AG04449 (cell line): ENCODE data around the gene CAMSAP1.
"Not testable (repeated sequence)": the region's sequence is repeated elsewhere in the genome, so short reads cannot be mapped to it uniquely, and the experiment has no call there.

ENCODE experiments used
- CTCF ChIA-PET: fragments of 350-600 bp; formaldehyde crosslinking; extraction: SDS; loops from one replicate; lab custom pipeline; 2021; ENCODE audit warnings: antibody characterized with exemption; lab: Yijun Ruan, JAX
- POLR2A ChIA-PET: fragments of 400-600, 350-600 bp; formaldehyde crosslinking; extraction: SDS; loops from one replicate; lab custom pipeline; 2020; ENCODE audit warnings: antibody characterized with exemption, inconsistent platforms; lab: Yijun Ruan, JAX
- DNase-seq: peaks from one replicate; pipeline ENCODE4 v3.0.0-alpha.2; 2010; ENCODE audit warnings: low read depth, low spot score
- H3K4me3 ChIP-seq: 2 replicates; pipeline ENCODE4 v1.5.1; 2011; ENCODE audit warnings: low read depth, mild to moderate bottlenecking, control low read depth, low read length
- TF ChIP-seq, protein P1 (sequence below): IDR thresholded peaks from one replicate; pipeline ENCODE4 v1.5.1; 2011; ENCODE audit warnings: mild to moderate bottlenecking, moderate library complexity, low read length, control low read depth, inconsistent platforms; ENCODE audit not compliant: insufficient read depth; ENCODE audit errors: missing control alignments

The CAMSAP1 gene

DNA sequence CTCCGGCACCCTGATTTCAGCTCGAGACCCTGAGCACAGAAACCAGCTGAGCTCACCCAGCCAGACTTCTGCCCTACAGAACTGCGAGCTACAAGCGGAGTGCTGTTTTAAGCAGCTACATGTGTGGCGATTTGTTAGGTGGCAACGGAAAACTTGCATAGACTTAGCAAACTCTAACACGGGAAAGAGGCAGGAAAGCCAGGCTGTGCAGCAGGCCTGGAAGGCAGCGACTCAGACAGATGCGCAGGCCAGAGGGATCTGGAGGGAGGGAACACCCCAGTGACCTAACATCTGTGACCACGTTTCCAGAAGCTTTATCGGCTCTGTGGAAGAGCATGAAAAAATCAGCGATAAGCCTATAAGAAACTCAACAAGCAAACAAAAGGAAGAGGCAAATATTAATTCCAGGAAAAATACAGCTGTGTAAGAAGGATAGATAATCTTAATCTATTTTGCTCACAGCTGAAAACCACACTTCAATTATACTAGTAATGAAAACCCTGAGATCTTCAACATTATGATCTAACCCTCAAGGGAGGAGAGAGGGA lies 42.9 kb upstream of the CAMSAP1 start:
- DNase-seq, result no peak
- H3K4me3 ChIP-seq, result no peak overlapping the region
- TF ChIP-seq, protein P1, sequence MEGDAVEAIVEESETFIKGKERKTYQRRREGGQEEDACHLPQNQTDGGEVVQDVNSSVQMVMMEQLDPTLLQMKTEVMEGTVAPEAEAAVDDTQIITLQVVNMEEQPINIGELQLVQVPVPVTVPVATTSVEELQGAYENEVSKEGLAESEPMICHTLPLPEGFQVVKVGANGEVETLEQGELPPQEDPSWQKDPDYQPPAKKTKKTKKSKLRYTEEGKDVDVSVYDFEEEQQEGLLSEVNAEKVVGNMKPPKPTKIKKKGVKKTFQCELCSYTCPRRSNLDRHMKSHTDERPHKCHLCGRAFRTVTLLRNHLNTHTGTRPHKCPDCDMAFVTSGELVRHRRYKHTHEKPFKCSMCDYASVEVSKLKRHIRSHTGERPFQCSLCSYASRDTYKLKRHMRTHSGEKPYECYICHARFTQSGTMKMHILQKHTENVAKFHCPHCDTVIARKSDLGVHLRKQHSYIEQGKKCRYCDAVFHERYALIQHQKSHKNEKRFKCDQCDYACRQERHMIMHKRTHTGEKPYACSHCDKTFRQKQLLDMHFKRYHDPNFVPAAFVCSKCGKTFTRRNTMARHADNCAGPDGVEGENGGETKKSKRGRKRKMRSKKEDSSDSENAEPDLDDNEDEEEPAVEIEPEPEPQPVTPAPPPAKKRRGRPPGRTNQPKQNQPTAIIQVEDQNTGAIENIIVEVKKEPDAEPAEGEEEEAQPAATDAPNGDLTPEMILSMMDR, result no peak
- ChIA-PET POLR2A (no interaction called here), CTCF (interaction anchor here (0.9 kb wide), 1 partner anchor 86 kb away, joined by 3 read pairs; no protein-coding TSS in a partner anchor)

- no peak for DNase-seq
- CTCF ChIA-PET, result interaction anchor here (0.9 kb wide), 1 partner anchor 85 kb away, joined by 3 read pairs; no protein-coding TSS in a partner anchor
- TF ChIP-seq, protein P1, result no peak
- POLR2A ChIA-PET, result no interaction called here
- H3K4me3 ChIP-seq, result no peak overlapping the region
Observed at GRCh38 chr9:135949501-135950134, 42.3 kb upstream of the CAMSAP1 start.

DNA sequence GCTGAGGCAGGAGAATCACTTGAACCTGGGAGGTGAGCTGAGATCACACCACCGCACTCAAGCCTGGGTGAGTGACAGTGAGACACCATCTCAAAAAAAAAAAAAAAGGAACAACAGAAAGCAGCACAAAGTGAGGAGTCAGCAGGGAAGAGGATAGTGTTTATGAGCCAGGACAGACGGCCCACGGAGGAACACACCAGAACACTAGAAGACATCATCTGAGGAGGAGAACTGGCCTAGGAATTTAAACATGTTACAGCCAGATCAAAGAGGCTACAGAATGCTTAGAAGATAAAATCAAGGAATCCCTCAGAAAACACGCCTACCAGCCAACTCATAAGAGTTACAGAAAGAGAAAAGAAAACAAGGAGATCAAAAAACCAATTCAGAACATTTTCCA lies 41.6 kb upstream of the CAMSAP1 start:
- TF ChIP-seq, protein P1, result no peak
- ChIA-PET CTCF (no interaction called here), POLR2A (interaction anchor here (0.6 kb wide), 1 partner anchor 42 kb away, joined by 3 read pairs; the partner anchor contains the start of gene CAMSAP1)

DNA sequence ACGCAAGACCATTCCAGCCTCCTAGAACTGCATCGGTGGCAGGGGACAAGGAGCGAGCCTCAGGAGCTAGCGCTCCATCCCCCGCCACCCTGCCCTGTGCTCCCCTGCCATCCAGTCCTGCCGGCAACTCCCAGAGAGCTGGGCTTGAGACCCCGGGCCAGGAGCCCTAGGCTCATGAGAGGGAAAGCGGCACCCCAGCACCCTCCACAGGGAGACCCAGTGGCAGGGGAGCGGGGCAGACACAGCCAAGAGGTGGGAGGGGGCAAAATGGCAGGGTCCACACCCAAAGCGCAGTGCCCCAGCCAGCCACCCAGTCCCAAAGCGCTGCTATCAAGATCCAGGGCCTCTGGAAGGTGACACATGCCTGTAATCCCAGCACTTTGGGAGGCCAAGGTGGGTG lies 41.1 kb upstream of the CAMSAP1 start:
- H3K4me3 ChIP-seq, result no peak overlapping the region
- ChIA-PET CTCF (no interaction called here), POLR2A (interaction anchor here (0.6 kb wide), 1 partner anchor 41 kb away, joined by 3 read pairs; the partner anchor contains the start of gene CAMSAP1)
- TF ChIP-seq, protein P1, result no peak
- no peak for DNase-seq

More for the DNA sequence above, 41.6 kb upstream of the CAMSAP1 start:
- no peak for DNase-seq
- H3K4me3 ChIP-seq, result no peak overlapping the region

- no peak for DNase-seq
- CTCF ChIA-PET, result no interaction called here
- POLR2A ChIA-PET, result no interaction called here
- H3K4me3 ChIP-seq, result no peak overlapping the region
- TF ChIP-seq, protein P1, result no peak
Observed at GRCh38 chr9:135947582-135947981, 40.2 kb upstream of the CAMSAP1 start.

DNA sequence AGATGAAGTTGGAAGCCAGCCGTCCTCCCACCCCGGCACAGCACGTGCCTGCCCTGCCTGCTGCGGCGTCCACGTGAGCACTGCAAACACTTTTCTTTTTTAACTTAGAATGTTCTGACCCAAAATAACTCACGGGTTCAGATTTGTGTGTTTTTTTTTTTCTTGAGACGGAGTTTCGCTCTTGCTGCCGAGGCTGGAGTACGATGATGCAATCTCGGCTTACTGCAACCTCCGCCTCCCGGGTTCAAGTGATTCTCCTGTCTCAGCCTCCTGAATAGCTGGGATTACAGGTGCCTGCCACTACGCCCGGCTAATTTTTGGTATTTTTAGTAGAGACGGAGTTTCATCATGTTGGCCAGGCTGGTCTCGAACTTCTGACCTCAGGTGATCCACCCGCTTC lies 39.8 kb upstream of the CAMSAP1 start:
- CTCF ChIA-PET, DNase-seq, POLR2A ChIA-PET, H3K4me3 ChIP-seq: not testable (repeated sequence)
